Panc1 (cell line): Measurements from ENCODE around the gene ADORA2B. TPM values are rescaled to one million over a fixed set of nuclear protein-coding genes. Genes with fewer than 3 reads are reported as not detected.

ENCODE experiments used
- ATAC-seq: fragments of 200-7000 bp; cut with Tn5 transposase; 2 replicates; pipeline ENCODE4 v1.9.1; 2020; ENCODE audit warnings: mild to moderate bottlenecking, moderate library complexity
- BruUV-seq: library from RNA; stranded (reverse); fragments of 400-500 nt; replicated peaks from 2 replicates; lab custom pipeline; 2021; lab: Mats Ljungman, UMichigan
- CTCF ChIA-PET: fragments of 300-600 bp; sonication (Branson Sonifier 250); formaldehyde crosslinking; loops from one replicate; lab custom pipeline; 2022; ENCODE audit warnings: antibody characterized with exemption; lab: Charles Lee
- POLR2A ChIA-PET: fragments of 300-600 bp; sonication (Branson Sonifier 250); formaldehyde crosslinking; loops from one replicate; lab custom pipeline; 2022; ENCODE audit warnings: antibody characterized with exemption; lab: Charles Lee
- DNase-seq: peaks from one replicate; pipeline ENCODE4 v3.0.0-alpha.2; 2010; ENCODE audit warnings: low read depth, low spot score
- H3K27ac ChIP-seq: 2 replicates; pipeline ENCODE4 v1.5.1; 2011; ENCODE audit warnings: mild to moderate bottlenecking, low read length, inconsistent platforms
- H3K27me3 ChIP-seq: fragments of 200-500 bp; sonication (Bioruptor generic); 2 replicates; pipeline ENCODE4 v1.6.0; 2014; ENCODE audit warnings: low read length, inconsistent platforms; ENCODE audit not compliant: control insufficient read depth, insufficient read depth
- H3K36me3 ChIP-seq: fragments of 200-500 bp; sonication (Bioruptor generic); 2 replicates; pipeline ENCODE4 v1.5.1; 2014; ENCODE audit warnings: inconsistent platforms, mild to moderate bottlenecking, low read length, moderate library complexity; ENCODE audit not compliant: control insufficient read depth, insufficient read depth
- H3K4me1 ChIP-seq: 2 replicates; pipeline ENCODE4 v1.5.1; 2011; ENCODE audit warnings: inconsistent platforms, mild to moderate bottlenecking, low read length, moderate library complexity; ENCODE audit not compliant: control insufficient read depth, insufficient read depth
- H3K4me3 ChIP-seq, 2 experiments: 2 replicates each; pipeline ENCODE4 v1.5.1; 2011 to 2012; ENCODE audit warnings: low read depth in 2 of 2, low read length in 2 of 2, mild to moderate bottlenecking in 2 of 2, inconsistent platforms in 1 of 2, moderate library complexity in 1 of 2
- H3K9me3 ChIP-seq: fragments of 200-500 bp; sonication (Bioruptor generic); 2 replicates; pipeline ENCODE4 v1.5.1; 2014; ENCODE audit warnings: low read depth, mild to moderate bottlenecking, inconsistent platforms, low read length, moderate library complexity; ENCODE audit not compliant: control insufficient read depth, insufficient read depth
- CTCF ChIP-seq: fragments of 450-650 bp; IDR thresholded peaks from 2 replicates; pipeline ENCODE4 v1.5.1; 2017; ENCODE audit warnings: mild to moderate bottlenecking
- POLR2AphosphoS5 ChIP-seq: IDR thresholded peaks from 2 replicates; pipeline ENCODE4 v1.6.1; 2012; ENCODE audit warnings: mild to moderate bottlenecking, low read depth, low read length, moderate library complexity
- REST ChIP-seq, 2 experiments: IDR thresholded peaks; 2 replicates each; pipeline ENCODE4 v1.6.1; 2011 to 2012; ENCODE audit warnings: low read depth in 2 of 2, control low read depth in 1 of 2, low read length in 1 of 2, mild to moderate bottlenecking in 1 of 2, moderate library complexity in 1 of 2; ENCODE audit not compliant: insufficient read depth in 1 of 2
- SIN3A ChIP-seq: IDR thresholded peaks from 2 replicates; pipeline ENCODE4 v1.6.1; 2012; ENCODE audit warnings: low read depth, mild to moderate bottlenecking, low read length, moderate library complexity, borderline replicate concordance; ENCODE audit not compliant: insufficient read depth
- TCF7L2 ChIP-seq: IDR thresholded peaks from 2 replicates; pipeline ENCODE4 v1.6.1; 2011; ENCODE audit warnings: mild to moderate bottlenecking, low read depth, low read length, inconsistent platforms
- in situ Hi-C: cut with HindIII; loops from 2 replicates; pipeline ENCODE4 v1.10.0; 2016; ENCODE audit warnings: low sequenced_read_pairs, low pct_unique_long_range_greater_than_20kb
- intact Hi-C: fragments of 100-400 bp; cut with micrococcal nuclease; formaldehyde crosslinking; loops from one replicate; pipeline ENCODE4 v1.10.0; 2022; ENCODE audit not compliant: unreplicated experiment
- total RNA-seq: library from RNA; stranded (reverse); gene quantifications from one replicate; pipeline ENCODE4 v1.2.1, GENCODE V29; 2021; ENCODE audit not compliant: unreplicated experiment

ADORA2B gene
- total RNA-seq, 1 experiment from 2014 or later, result 42.7 TPM

GRCh38 chr17:15907290-15907689 is 37.6 kb upstream of the ADORA2B start:
- ChIA-PET POLR2A (no interaction called here), CTCF (no interaction called here)
- Histone ChIP-seq H3K4me3 (no peak overlapping the region), H3K36me3 (no peaks in the 10 kb centered on the region), H3K27ac (no peak overlapping the region), H3K27me3 (no peaks in the 10 kb centered on the region), H3K4me1 (no peaks in the 10 kb centered on the region), H3K9me3 (no peaks in the 10 kb centered on the region)
- in situ Hi-C loops, result no loop called here
- intact Hi-C loops, result no loop called here
- ATAC-seq (no peak), DNase-seq (no peak)
- no TSS peak for BruUV-seq
- no peak for TF ChIP-seq REST (IDR thresholded peaks at IDR 0.05; ENCODE audit: insufficient read depth in 1 of 2, low read depth in 2 of 2, low read length in 1 of 2)
- TF ChIP-seq SIN3A, result no peak
- no peak for TF ChIP-seq TCF7L2
- TF ChIP-seq CTCF, result no peak
- TF ChIP-seq POLR2AphosphoS5, result no peak

GRCh38 chr17:15908378-15908777 is 36.6 kb upstream of the ADORA2B start:
- Histone ChIP-seq H3K4me3 (no peak overlapping the region), H3K36me3 (no peaks in the 10 kb centered on the region), H3K4me1 (no peaks in the 10 kb centered on the region), H3K9me3 (no peaks in the 10 kb centered on the region), H3K27me3 (no peaks in the 10 kb centered on the region), H3K27ac (no peak overlapping the region)
- ChIA-PET POLR2A (no interaction called here), CTCF (no interaction called here)
- DNase-seq (no peak), ATAC-seq (no peak)
- in situ Hi-C loops (no loop called here), intact Hi-C loops (no loop called here)
- BruUV-seq, result no TSS peak
- TF ChIP-seq SIN3A, result no peak
- TF ChIP-seq CTCF, result no peak
- no peak for TF ChIP-seq POLR2AphosphoS5
- no peak for TF ChIP-seq TCF7L2
- no peak for TF ChIP-seq REST (IDR thresholded peaks at IDR 0.05; ENCODE audit: insufficient read depth in 1 of 2, low read depth in 2 of 2, low read length in 1 of 2)
